Fibroblast of villous mesenchyme (primary cell): ENCODE results near the gene FXYD5. TPM values are rescaled to one million over a fixed set of nuclear protein-coding genes. Genes with fewer than 3 reads are reported as not detected.
A peak's percentile ranks its signal among the peaks of the same experiment; 100 is the strongest.

ENCODE experiments used
- DNase-seq: peaks from one replicate; pipeline ENCODE4 v3.0.0-alpha.2; 2010; ENCODE audit warnings: low read depth
- H3K4me3 ChIP-seq: 2 replicates; pipeline ENCODE4 v1.5.1; 2011; ENCODE audit warnings: low read depth, mild to moderate bottlenecking, low read length
- total RNA-seq: library from RNA; depleted of rRNA; stranded (reverse); fragments of >200 nt; gene quantifications from 2 replicates; pipeline ENCODE4 v1.2.3, GENCODE V29; 2012
- TF ChIP-seq, protein P1 (sequence below): IDR thresholded peaks from 2 replicates; pipeline ENCODE4 v1.5.1; 2012; ENCODE audit warnings: low read depth, mild to moderate bottlenecking, low read length; ENCODE audit not compliant: insufficient read depth

FXYD5 gene
- total RNA-seq, 1 donor: 20.3 TPM

DNA sequence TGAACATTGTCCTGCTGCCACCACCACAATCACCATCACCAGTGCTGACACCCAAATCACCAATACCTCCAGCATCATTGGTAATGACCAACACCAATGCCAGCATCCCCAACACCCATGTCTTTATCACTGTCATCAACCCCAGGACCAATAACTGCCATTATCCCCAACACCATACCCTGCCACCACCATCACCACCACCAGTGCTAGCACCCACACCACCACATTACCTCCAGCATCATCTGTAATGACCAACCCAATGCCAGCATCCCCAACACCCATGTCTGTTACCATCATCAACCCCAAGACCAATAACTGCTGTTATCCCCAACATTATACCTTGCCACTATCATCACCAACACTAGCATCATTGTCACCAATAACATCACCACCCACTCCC, 22.3 kb upstream of the FXYD5 start:
- TF ChIP-seq, protein P1, sequence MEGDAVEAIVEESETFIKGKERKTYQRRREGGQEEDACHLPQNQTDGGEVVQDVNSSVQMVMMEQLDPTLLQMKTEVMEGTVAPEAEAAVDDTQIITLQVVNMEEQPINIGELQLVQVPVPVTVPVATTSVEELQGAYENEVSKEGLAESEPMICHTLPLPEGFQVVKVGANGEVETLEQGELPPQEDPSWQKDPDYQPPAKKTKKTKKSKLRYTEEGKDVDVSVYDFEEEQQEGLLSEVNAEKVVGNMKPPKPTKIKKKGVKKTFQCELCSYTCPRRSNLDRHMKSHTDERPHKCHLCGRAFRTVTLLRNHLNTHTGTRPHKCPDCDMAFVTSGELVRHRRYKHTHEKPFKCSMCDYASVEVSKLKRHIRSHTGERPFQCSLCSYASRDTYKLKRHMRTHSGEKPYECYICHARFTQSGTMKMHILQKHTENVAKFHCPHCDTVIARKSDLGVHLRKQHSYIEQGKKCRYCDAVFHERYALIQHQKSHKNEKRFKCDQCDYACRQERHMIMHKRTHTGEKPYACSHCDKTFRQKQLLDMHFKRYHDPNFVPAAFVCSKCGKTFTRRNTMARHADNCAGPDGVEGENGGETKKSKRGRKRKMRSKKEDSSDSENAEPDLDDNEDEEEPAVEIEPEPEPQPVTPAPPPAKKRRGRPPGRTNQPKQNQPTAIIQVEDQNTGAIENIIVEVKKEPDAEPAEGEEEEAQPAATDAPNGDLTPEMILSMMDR: no peak
- H3K4me3 ChIP-seq: no peak overlapping the region
- no peak for DNase-seq

DNA sequence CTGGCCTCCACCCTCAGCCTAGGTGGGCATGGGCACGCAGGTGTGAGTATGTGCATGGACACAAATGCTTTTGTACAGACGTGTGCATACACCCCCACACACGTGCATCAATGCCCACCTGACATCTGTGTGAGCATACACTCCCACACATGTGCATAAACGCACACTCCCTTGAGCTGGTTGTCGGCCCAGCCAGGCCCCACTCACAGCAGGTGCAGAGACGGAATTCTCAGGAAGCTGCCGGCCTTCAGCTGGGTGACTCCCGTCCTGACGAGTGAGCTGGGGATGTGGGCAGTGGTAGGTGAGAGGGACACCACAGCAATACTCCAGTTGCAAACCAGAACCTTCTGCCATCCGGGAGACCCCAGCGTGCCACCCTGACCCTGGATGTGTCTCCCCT, 20.7 kb upstream of the FXYD5 start:
- no peak overlapping the region for H3K4me3 ChIP-seq
- TF ChIP-seq, protein P1: no peak
- no peak for DNase-seq

DNA sequence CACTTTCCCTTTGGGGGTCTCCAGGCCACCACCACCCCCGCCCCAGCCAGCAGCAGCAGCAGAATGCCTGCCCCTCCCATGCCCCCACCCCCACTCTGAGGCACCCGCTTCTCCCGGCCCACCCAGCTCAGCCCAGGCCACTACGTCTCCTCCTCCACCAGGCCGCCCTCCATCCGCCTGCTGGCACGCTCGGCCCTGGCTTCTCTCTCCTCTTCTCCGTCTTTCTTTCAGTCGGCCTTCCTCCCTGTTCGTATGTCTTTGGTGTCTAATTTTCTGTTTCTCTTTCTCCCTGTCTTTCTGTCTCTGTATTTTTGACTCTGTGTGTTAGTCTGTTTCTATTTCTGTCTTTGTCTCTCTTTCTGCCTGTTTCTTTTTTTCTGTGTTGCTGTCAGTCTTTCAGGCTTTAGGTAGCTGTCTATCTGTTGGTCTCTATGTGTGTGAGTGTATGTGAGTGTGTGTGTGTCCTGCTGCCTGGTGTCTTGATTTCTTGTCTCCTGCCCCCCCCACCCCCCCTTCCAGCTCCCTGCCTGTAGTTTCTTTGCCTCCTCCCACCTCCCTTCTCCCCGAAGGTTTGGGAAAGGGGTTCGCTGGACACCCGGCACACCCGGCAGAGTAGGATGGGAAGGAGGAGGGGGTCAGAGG, 19.8 kb upstream of the FXYD5 start, which contains the start of gene LGI4:
Gene LGI4 (minus strand): TSS at position 459 of the 642 bp plus-strand sequence. CDS start 379 bp downstream, at position 80.
- DNase-seq: no peak
- TF ChIP-seq, protein P1: no peak
- no peak within 1 kb of the TSS for H3K4me3 ChIP-seq

DNA sequence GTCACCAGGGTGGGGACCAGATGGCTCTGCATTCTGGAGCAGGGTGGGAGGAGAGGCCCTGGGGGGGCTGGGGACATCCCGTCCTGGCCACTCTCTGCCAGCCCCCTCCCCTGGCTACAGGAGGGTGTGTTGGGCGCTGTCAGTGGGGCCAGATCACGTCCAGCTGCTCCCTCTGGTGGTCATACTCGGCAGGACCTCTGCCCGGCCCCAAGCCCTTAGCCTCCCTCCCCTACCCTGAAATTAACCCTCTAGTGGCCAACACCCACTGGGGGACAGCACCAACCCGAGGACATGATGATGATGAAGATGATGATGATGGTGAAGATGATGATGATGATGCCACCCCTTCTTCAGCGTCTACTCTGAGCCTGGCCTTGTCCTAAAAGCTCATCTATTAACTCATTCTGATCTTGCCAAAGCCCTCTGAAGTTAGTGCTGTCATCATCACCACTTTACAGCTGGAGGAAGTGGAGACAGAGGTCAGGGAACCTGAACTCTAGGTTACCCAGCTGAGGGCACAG, 19.1 kb upstream of the FXYD5 start:
- TF ChIP-seq, protein P1: peak; percentile 88
- peak; percentile 65 for DNase-seq
- no peak overlapping the region for H3K4me3 ChIP-seq

DNA sequence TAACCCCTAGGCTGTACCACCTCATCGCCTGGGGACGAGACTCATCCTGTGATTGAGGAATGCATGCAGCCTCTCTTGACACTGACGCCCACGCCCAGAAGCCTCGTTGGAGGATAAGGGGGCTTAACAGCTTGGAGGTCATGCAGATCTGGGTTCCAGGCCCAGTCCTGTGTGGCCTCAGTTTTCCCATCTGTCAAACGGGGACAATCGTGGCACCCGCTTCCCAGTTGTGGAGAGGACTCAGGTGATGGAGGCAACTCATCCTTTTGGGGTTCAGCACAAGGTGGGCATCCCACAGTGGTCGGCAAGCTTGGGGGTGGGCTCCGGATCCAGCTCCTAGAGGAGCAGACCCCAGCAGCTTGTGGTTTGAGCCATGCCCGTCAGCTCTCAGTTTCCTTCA, 18.3 kb upstream of the FXYD5 start:
- no peak for DNase-seq
- no peak overlapping the region for H3K4me3 ChIP-seq
- TF ChIP-seq, protein P1: no peak

DNA sequence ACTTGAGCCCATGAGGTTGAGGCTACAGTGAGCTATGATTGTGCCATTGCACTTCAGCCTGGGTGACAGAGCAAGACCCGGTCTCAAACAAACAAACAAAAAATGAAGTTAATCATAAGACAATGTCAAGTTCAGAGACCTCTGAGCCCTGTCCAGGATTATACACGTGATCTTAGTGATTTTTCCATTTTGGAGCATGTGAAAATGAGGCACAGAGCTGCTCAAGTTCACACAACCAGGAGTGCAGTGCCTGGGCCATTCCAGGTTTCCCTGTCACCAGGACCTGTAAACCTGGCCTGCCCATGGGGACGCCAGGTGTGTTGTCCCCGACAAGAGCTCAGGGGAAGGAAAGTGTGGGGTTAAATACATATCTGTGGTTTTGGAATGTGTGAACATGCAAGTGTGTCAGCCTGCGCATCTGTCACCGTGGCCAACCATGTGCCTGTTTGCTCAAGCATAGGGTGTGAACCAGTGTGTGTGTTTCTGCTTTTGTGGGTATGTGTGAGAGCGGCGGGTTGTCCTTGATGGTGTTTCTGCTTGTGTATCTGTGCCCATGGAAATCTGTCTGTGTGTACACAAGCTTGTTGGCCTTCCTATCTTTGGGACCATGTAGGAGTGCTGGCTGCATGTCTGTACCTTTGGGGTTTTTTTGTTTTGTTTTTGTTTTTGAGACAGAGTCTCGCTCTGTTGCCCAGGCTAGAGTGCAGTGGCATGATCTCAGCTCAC, 17.4 kb upstream of the FXYD5 start:
- H3K4me3 ChIP-seq: no peak overlapping the region
- TF ChIP-seq, protein P1: no peak
- DNase-seq: no peak
